K562 (cell line): ENCODE data around the gene FXYD3.

Source experiments
- CBX5 ChIP-seq: IDR thresholded peaks from 2 replicates; pipeline ENCODE4 v1.6.1; 2014; ENCODE audit warnings: low read depth, borderline replicate concordance
- MAFF ChIP-seq: IDR thresholded peaks from 2 replicates; pipeline ENCODE4 v1.6.1; 2012; ENCODE audit warnings: low read length, improper control_type of control experiment
- POLR2A ChIP-seq: fragments of 450-650 bp; conservative IDR thresholded peaks from 2 replicates; pipeline ENCODE4 v1.6.1; 2016
- RFX5 ChIP-seq: IDR thresholded peaks from 2 replicates; pipeline ENCODE4 v1.6.1; 2011; ENCODE audit warnings: low read depth, mild to moderate bottlenecking, improper control_type of control experiment, low read length
- ZNF274 ChIP-seq: IDR thresholded peaks from 2 replicates; pipeline ENCODE4 v1.6.1; 2011; ENCODE audit warnings: low read depth, mild to moderate bottlenecking, low read length, moderate library complexity, borderline replicate concordance

DNA sequence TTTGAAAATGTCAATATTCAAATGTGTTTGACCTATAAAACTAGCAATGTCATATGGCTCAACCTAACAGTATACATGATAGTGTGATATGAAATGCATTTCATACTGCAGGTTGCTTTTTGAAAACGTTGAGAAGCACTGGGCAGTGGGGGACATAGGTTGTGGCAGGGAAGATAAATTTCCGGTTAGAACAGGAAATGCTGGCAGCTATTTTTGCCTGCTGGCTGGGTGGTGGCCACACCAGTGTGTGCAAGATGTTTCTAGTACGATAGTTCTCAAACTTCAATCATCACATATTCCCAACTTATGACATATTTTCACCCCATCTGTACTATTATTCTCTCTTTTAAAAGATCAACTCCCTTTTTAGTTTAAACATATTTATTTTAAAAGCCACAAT, 56.1 kb downstream of the FXYD3 start:
- TF ChIP-seq ZNF274 (no peak), CBX5 (no peak), MAFF (no peak), POLR2A (no peak), RFX5 (no peak)
